K562 (cell line): ENCODE measurements around the gene RPS2. TPM values are rescaled to one million over a fixed set of nuclear protein-coding genes. Genes with fewer than 3 reads are reported as not detected.

Source experiments
- AFF4 ChIP-seq: sonication (generic); formaldehyde crosslinking; IDR thresholded peaks from 2 replicates; pipeline ENCODE4 v1.8.0; 2023; ENCODE audit warnings: mild to moderate bottlenecking, missing genetic modification reagents
- BRD4 ChIP-seq: fragments of 200-600 bp; sonication (generic); IDR thresholded peaks from 2 replicates; pipeline ENCODE4 v1.6.1; 2017; ENCODE audit warnings: inconsistent platforms
- CBX2 ChIP-seq: fragments of 200-600 bp; sonication (generic); IDR thresholded peaks from one replicate; pipeline ENCODE4 v1.6.1; 2012; ENCODE audit warnings: mild to moderate bottlenecking, low read length, inconsistent platforms; ENCODE audit not compliant: insufficient read depth, poor library complexity, severe bottlenecking
- CREM ChIP-seq: IDR thresholded peaks from 2 replicates; pipeline ENCODE4 v1.6.1; 2014; ENCODE audit warnings: antibody characterized with exemption, low read depth
- EHMT2 ChIP-seq: fragments of 450-650 bp; IDR thresholded peaks from 2 replicates; pipeline ENCODE4 v1.6.1; 2018; ENCODE audit warnings: antibody characterized with exemption
- FOXM1 ChIP-seq, 2 experiments: fragments of 450-650 bp in 1 of 2; sonication (generic) in 1 of 2; formaldehyde crosslinking in 1 of 2; IDR thresholded peaks; 2 replicates each; pipeline versions ENCODE4 v1.6.1 to v1.9.0; 2017 to 2022; ENCODE audit warnings: low read depth in 2 of 2, mild to moderate bottlenecking in 2 of 2, missing genetic modification reagents in 1 of 2, moderate library complexity in 1 of 2
- HDAC1 ChIP-seq, 2 experiments: fragments of 450-650 bp; IDR thresholded peaks; 2 replicates each; pipeline ENCODE4 v1.6.1; 2016 to 2017; ENCODE audit warnings: inconsistent platforms in 1 of 2, mild to moderate bottlenecking in 1 of 2, moderate library complexity in 1 of 2
- MBD1 ChIP-seq: fragments of 250-450 bp; sonication (Bioruptor Pico); IDR thresholded peaks from 2 replicates; pipeline ENCODE4 v1.8.0; 2022; ENCODE audit warnings: inconsistent platforms
- PKNOX1 ChIP-seq: fragments of 450-650 bp; IDR thresholded peaks from 2 replicates; pipeline ENCODE4 v1.6.1; 2016
- PRPF4 ChIP-seq: fragments of 200-400 bp; formaldehyde crosslinking; IDR thresholded peaks from one replicate; pipeline ENCODE4 v1.6.1; 2017; ENCODE audit warnings: low read length, low read depth, mild to moderate bottlenecking; ENCODE audit not compliant: insufficient read depth, poor library complexity, severe bottlenecking
- RB1 ChIP-seq: fragments of 450-650 bp; IDR thresholded peaks from 2 replicates; pipeline ENCODE4 v1.6.1; 2017; ENCODE audit warnings: low read depth, mild to moderate bottlenecking
- SAP30 ChIP-seq: fragments of 200-600 bp; sonication (generic); IDR thresholded peaks from 2 replicates; pipeline ENCODE4 v1.6.1; 2012; ENCODE audit warnings: borderline replicate concordance, low read depth, mild to moderate bottlenecking, moderate library complexity, low read length, control low read depth, inconsistent platforms; ENCODE audit not compliant: insufficient read depth, poor library complexity, severe bottlenecking
- TAF1 ChIP-seq: IDR thresholded peaks from 2 replicates; pipeline ENCODE4 v1.6.1; 2011; ENCODE audit warnings: mild to moderate bottlenecking, low read length, moderate library complexity; ENCODE audit not compliant: insufficient read depth, control insufficient read depth, severe bottlenecking; ENCODE audit errors: extremely low read depth
- TFAP4 ChIP-seq: sonication (generic); formaldehyde crosslinking; IDR thresholded peaks from 2 replicates; pipeline ENCODE4 v1.8.0; 2022; ENCODE audit warnings: missing genetic modification reagents, mild to moderate bottlenecking, moderate library complexity, borderline replicate concordance
- ZNF184 ChIP-seq: sonication (generic); formaldehyde crosslinking; IDR thresholded peaks from 2 replicates; pipeline ENCODE4 v1.5.0; 2020; ENCODE audit warnings: missing genetic modification reagents
- ZNF696 ChIP-seq: fragments of 250-450 bp; sonication (Bioruptor Pico); conservative IDR thresholded peaks from 2 replicates; pipeline ENCODE4 v1.4.0; 2020; ENCODE audit warnings: mild to moderate bottlenecking, moderate library complexity
- ZNF778 ChIP-seq: fragments of 450-650 bp; formaldehyde crosslinking; IDR thresholded peaks from 2 replicates; pipeline ENCODE4 v1.4.0; 2020; ENCODE audit warnings: mild to moderate bottlenecking, moderate library complexity
- polyA plus RNA-seq, 8 experiments: library from polyadenylated mRNA; depleted of rRNA in 4 of 8; stranded (reverse) in 5 of 8; unstranded in 3 of 8; fragments of >200 nt; fragmentation: Nextera tagmentation in 2 of 8; fragmentation: Illumina TruSeq in 1 of 8; extraction: Ambion mirVana in 2 of 8; extraction: Trizol in 1 of 8; gene quantifications; 2 replicates each; pipeline versions ENCODE4 v1.2.1 to v1.2.3, GENCODE V29; 2011 to 2014; ENCODE audit warnings: inconsistent platforms in 1 of 8, missing spikeins in 1 of 8
- total RNA-seq, 7 experiments: library from RNA; depleted of rRNA in 6 of 7; stranded (reverse); fragments of >200 nt in 6 of 7; fragmentation: Illumina TruSeq in 2 of 7; extraction: Trizol in 2 of 7; gene quantifications; 2 replicates each; pipeline versions ENCODE4 v1.2.1 to v1.2.3, GENCODE V29; 2011 to 2021; ENCODE audit warnings: low replicate concordance in 1 of 7

RPS2 gene
- total and polyA plus RNA-seq, 9 of the 15 experiments (the other 6 are each of a cell fraction or from before 2014, with no cell fraction given), result 834 to 4,794 (median 3,793) TPM

- TF ChIP-seq FOXM1 (IDR thresholded peaks at IDR 0.05; ENCODE audit: low read depth) (no peak), FOXM1 (CRISPR knock-in tag; IDR thresholded peaks at IDR 0.05; ENCODE audit: low read depth) (peak; percentile 89), EHMT2 (no peak), ZNF184 (no peak), BRD4 (0 out of 2 replicates have a peak, but pooled peaks have one; percentile 11), ZNF696 (CRISPR knock-in tag) (no peak), PRPF4 (no peak), TAF1 (peak; percentile 88), AFF4 (CRISPR knock-in tag) (peak; percentile 52; the same call in 1 of the 2 replicates), TFAP4 (CRISPR knock-in tag) (peak; percentile 78), HDAC1 (IDR thresholded peaks at IDR 0.05) (peak in 1 of 2 experiments; percentile 82; a peak in 2 of 4 replicates), CREM (peak; percentile 39), MBD1 (no peak), RB1 (peak; percentile 94), PKNOX1 (no peak), SAP30 (peak; percentile 69), ZNF778 (no peak), CBX2 (no peak)
These were observed 19.1 kb upstream of the RPS2 start, which contains the start of gene GFER (continued) for GRCh38 chr16:1983544-1984346.
